Panc1 (cell line): Measurements from ENCODE around the gene PLEKHF1.

Experiments
- CTCF ChIP-seq: fragments of 450-650 bp; IDR thresholded peaks from 2 replicates; pipeline ENCODE4 v1.5.1; 2017; ENCODE audit warnings: mild to moderate bottlenecking
- POLR2AphosphoS5 ChIP-seq: IDR thresholded peaks from 2 replicates; pipeline ENCODE4 v1.6.1; 2012; ENCODE audit warnings: mild to moderate bottlenecking, low read depth, low read length, moderate library complexity
- REST ChIP-seq, 2 experiments: IDR thresholded peaks; 2 replicates each; pipeline ENCODE4 v1.6.1; 2011 to 2012; ENCODE audit warnings: low read depth in 2 of 2, control low read depth in 1 of 2, low read length in 1 of 2, mild to moderate bottlenecking in 1 of 2, moderate library complexity in 1 of 2; ENCODE audit not compliant: insufficient read depth in 1 of 2
- TCF7L2 ChIP-seq: IDR thresholded peaks from 2 replicates; pipeline ENCODE4 v1.6.1; 2011; ENCODE audit warnings: mild to moderate bottlenecking, low read depth, low read length, inconsistent platforms

- no peak for TF ChIP-seq CTCF
- no peak for TF ChIP-seq REST (IDR thresholded peaks at IDR 0.05; ENCODE audit: insufficient read depth in 1 of 2, low read depth in 2 of 2, low read length in 1 of 2)
- no peak for TF ChIP-seq POLR2AphosphoS5
- no peak for TF ChIP-seq TCF7L2
Observed at GRCh38 chr19:29687897-29688728, 22.9 kb downstream of the PLEKHF1 start.
